ENCODE measurements around the gene RHBG. TPM values are rescaled to one million over a fixed set of nuclear protein-coding genes. Genes with fewer than 3 reads are reported as not detected.

RHBG gene
- polyA plus RNA-seq, 1 donor from 2014 or later = not detected

DNA sequence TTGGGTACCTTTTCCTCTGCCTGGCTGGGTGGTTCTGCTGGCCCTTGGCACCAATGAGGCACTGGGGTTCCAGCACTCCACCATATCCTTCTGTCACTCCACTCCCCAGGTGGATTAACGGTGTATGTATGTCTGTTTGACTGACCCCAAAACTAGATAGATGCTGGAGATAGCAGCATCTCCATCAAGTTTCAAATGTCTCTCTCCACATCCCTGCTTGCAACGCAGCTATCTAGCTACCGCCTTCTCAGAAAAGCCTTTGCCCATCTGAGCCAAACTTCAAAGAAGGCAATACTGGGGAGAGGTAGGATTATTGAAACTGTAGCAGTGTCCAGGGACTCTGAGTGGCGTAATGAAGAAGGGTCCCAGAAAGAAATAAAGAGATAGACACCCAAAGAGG, 64.0 kb downstream of the RHBG start:
- peaks cover 99% of the 10 kb centered on the region for H3K27me3 ChIP-seq (ENCODE audit: insufficient read depth, low read depth, low read length)
- H3K9ac ChIP-seq (ENCODE audit: low read length) = no peak overlapping the region
- no peak overlapping the region for H3K4me2 ChIP-seq (ENCODE audit: low read length)

DNA sequence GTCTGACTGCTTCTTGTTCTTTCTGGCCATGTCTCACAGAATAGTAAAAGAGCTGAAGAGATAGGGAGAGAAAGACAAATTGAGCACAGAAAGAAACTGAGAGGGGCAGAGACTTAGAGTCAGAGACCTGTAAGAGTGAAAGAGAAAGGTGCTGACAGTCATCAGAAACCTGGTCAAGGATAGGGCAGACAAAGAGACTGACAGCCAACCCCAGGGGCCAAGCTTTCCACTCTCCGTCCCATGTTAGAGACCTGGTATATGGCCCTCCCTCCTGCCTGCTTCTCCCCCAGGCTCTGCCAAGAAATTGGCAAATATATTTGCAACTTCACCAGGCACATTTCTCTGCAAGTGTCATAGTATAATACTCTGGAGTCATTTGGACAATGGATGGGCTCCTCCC, 64.6 kb downstream of the RHBG start:
- Histone ChIP-seq H3K4me2 (ENCODE audit: low read length) (no peak overlapping the region), H3K4me3 (ENCODE audit: low read length) (no peak overlapping the region), H3K36me3 (ENCODE audit: insufficient read depth, low read length) (no peaks in the 10 kb centered on the region), H2AFZ (ENCODE audit: low read depth, low read length) (no peak overlapping the region), H3K79me2 (replicated peaks; ENCODE audit: insufficient read depth, low read length) (no peaks in the 10 kb centered on the region), H3K27ac (ENCODE audit: low read length) (no peak overlapping the region), H4K20me1 (ENCODE audit: insufficient read depth) (no peaks in the 10 kb centered on the region), H3K9ac (ENCODE audit: low read length) (no peak overlapping the region), H3F3A (ENCODE audit: insufficient read depth, low read length, poor library complexity, severe bottlenecking) (no peaks in the 10 kb centered on the region), H3K9me3 (ENCODE audit: low read length) (no peaks in the 10 kb centered on the region), H3K9me2 (ENCODE audit: insufficient read depth, low read length) (no peaks in the 10 kb centered on the region), H3K27me3 (ENCODE audit: insufficient read depth, low read depth, low read length) (peaks cover 99% of the 10 kb centered on the region)
- TF ChIP-seq POLR2AphosphoS5 (IDR thresholded peaks at IDR 0.05) (no peak), RAD21 (conservative IDR thresholded peaks at IDR 0.05) (no peak), EZH2 (IDR thresholded peaks at IDR 0.05; ENCODE audit: borderline replicate concordance, insufficient read depth, low read length, poor library complexity, severe bottlenecking) (no peak), SMC3 (conservative IDR thresholded peaks at IDR 0.05; ENCODE audit: poor library complexity) (no peak), EP300 (conservative IDR thresholded peaks at IDR 0.05; ENCODE audit: poor library complexity, severe bottlenecking) (no peak), TAF1 (IDR thresholded peaks at IDR 0.05; ENCODE audit: low read depth) (no peak), MXI1 (conservative IDR thresholded peaks at IDR 0.05; ENCODE audit: poor library complexity, severe bottlenecking) (no peak)
- TF ChIP-seq, protein P1, sequence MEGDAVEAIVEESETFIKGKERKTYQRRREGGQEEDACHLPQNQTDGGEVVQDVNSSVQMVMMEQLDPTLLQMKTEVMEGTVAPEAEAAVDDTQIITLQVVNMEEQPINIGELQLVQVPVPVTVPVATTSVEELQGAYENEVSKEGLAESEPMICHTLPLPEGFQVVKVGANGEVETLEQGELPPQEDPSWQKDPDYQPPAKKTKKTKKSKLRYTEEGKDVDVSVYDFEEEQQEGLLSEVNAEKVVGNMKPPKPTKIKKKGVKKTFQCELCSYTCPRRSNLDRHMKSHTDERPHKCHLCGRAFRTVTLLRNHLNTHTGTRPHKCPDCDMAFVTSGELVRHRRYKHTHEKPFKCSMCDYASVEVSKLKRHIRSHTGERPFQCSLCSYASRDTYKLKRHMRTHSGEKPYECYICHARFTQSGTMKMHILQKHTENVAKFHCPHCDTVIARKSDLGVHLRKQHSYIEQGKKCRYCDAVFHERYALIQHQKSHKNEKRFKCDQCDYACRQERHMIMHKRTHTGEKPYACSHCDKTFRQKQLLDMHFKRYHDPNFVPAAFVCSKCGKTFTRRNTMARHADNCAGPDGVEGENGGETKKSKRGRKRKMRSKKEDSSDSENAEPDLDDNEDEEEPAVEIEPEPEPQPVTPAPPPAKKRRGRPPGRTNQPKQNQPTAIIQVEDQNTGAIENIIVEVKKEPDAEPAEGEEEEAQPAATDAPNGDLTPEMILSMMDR (IDR thresholded peaks at IDR 0.05; ENCODE audit: poor library complexity, severe bottlenecking) = no peak
- TF ChIP-seq, protein P2, sequence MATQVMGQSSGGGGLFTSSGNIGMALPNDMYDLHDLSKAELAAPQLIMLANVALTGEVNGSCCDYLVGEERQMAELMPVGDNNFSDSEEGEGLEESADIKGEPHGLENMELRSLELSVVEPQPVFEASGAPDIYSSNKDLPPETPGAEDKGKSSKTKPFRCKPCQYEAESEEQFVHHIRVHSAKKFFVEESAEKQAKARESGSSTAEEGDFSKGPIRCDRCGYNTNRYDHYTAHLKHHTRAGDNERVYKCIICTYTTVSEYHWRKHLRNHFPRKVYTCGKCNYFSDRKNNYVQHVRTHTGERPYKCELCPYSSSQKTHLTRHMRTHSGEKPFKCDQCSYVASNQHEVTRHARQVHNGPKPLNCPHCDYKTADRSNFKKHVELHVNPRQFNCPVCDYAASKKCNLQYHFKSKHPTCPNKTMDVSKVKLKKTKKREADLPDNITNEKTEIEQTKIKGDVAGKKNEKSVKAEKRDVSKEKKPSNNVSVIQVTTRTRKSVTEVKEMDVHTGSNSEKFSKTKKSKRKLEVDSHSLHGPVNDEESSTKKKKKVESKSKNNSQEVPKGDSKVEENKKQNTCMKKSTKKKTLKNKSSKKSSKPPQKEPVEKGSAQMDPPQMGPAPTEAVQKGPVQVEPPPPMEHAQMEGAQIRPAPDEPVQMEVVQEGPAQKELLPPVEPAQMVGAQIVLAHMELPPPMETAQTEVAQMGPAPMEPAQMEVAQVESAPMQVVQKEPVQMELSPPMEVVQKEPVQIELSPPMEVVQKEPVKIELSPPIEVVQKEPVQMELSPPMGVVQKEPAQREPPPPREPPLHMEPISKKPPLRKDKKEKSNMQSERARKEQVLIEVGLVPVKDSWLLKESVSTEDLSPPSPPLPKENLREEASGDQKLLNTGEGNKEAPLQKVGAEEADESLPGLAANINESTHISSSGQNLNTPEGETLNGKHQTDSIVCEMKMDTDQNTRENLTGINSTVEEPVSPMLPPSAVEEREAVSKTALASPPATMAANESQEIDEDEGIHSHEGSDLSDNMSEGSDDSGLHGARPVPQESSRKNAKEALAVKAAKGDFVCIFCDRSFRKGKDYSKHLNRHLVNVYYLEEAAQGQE (IDR thresholded peaks at IDR 0.05; ENCODE audit: borderline replicate concordance) = no peak

More for the DNA sequence above, 64.0 kb downstream of the RHBG start:
- no peaks in the 10 kb centered on the region for H3K9me3 ChIP-seq (ENCODE audit: low read length)
- H2AFZ ChIP-seq (ENCODE audit: low read depth, low read length) = no peak overlapping the region
- TF ChIP-seq MXI1 (conservative IDR thresholded peaks at IDR 0.05; ENCODE audit: poor library complexity, severe bottlenecking) (no peak), POLR2AphosphoS5 (IDR thresholded peaks at IDR 0.05) (no peak), EZH2 (IDR thresholded peaks at IDR 0.05; ENCODE audit: borderline replicate concordance, insufficient read depth, low read length, poor library complexity, severe bottlenecking) (no peak), EP300 (conservative IDR thresholded peaks at IDR 0.05; ENCODE audit: poor library complexity, severe bottlenecking) (no peak), SMC3 (conservative IDR thresholded peaks at IDR 0.05; ENCODE audit: poor library complexity) (no peak), RAD21 (conservative IDR thresholded peaks at IDR 0.05) (no peak), TAF1 (IDR thresholded peaks at IDR 0.05; ENCODE audit: low read depth) (no peak)
- TF ChIP-seq, protein P2 (IDR thresholded peaks at IDR 0.05; ENCODE audit: borderline replicate concordance) = no peak
- TF ChIP-seq, protein P1 (IDR thresholded peaks at IDR 0.05; ENCODE audit: poor library complexity, severe bottlenecking) = no peak
- H3K36me3 ChIP-seq (ENCODE audit: insufficient read depth, low read length) = no peaks in the 10 kb centered on the region
- H3F3A ChIP-seq (ENCODE audit: insufficient read depth, low read length, poor library complexity, severe bottlenecking) = no peaks in the 10 kb centered on the region
- H3K9me2 ChIP-seq (ENCODE audit: insufficient read depth, low read length) = no peaks in the 10 kb centered on the region
- no peaks in the 10 kb centered on the region for H3K79me2 ChIP-seq (replicated peaks; ENCODE audit: insufficient read depth, low read length)
- no peaks in the 10 kb centered on the region for H4K20me1 ChIP-seq (ENCODE audit: insufficient read depth)
- H3K4me3 ChIP-seq (ENCODE audit: low read length) = no peak overlapping the region
- no peak overlapping the region for H3K27ac ChIP-seq (ENCODE audit: low read length)

All from neural cell (in vitro differentiated cells).